Loucy (cell line): ENCODE results near the gene AQP6.

Experiments
- EZH2phosphoT487 ChIP-seq: fragments of 200-600 bp; IDR thresholded peaks from 2 replicates; pipeline ENCODE4 v1.6.1; 2018; ENCODE audit warnings: antibody characterized with exemption, mild to moderate bottlenecking, moderate library complexity, borderline replicate concordance
- TF ChIP-seq, protein P1 (sequence below): fragments of 200-600 bp; sonication (generic); conservative IDR thresholded peaks from 2 replicates; pipeline ENCODE4 v1.5.1; 2014; ENCODE audit warnings: mild to moderate bottlenecking, antibody characterized with exemption, low read length

DNA sequence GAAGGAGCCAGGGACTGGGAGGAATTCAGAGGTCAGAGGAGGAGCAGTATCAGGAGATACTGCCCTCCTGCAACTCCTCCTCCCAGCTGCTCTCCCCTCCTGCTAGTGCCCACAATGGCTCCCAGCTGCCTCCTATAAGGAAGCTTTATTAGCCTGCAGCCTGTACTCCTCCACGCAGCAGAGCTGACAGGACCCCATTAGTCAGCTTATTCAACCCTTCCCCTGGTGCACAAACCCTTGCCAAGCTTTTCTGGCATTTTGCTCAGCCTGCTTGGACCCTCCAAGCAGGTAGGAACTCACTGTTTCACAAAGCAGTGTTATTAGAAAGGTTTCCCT lies 29.2 kb upstream of the AQP6 start:
- TF ChIP-seq, protein P1, sequence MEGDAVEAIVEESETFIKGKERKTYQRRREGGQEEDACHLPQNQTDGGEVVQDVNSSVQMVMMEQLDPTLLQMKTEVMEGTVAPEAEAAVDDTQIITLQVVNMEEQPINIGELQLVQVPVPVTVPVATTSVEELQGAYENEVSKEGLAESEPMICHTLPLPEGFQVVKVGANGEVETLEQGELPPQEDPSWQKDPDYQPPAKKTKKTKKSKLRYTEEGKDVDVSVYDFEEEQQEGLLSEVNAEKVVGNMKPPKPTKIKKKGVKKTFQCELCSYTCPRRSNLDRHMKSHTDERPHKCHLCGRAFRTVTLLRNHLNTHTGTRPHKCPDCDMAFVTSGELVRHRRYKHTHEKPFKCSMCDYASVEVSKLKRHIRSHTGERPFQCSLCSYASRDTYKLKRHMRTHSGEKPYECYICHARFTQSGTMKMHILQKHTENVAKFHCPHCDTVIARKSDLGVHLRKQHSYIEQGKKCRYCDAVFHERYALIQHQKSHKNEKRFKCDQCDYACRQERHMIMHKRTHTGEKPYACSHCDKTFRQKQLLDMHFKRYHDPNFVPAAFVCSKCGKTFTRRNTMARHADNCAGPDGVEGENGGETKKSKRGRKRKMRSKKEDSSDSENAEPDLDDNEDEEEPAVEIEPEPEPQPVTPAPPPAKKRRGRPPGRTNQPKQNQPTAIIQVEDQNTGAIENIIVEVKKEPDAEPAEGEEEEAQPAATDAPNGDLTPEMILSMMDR = no peak
- no peak for TF ChIP-seq EZH2phosphoT487
